HG03103 (cell line): ENCODE results near the gene NRCAM.
A peak's percentile ranks its signal among the peaks of the same experiment; 100 is the strongest.
"Not testable (repeated sequence)": the region's sequence is repeated elsewhere in the genome, so short reads cannot be mapped to it uniquely, and the experiment has no call there.

ENCODE experiments used
- ATAC-seq: cut with Tn5 transposase; IDR thresholded peaks from one replicate; pipeline ENCODE4 v1.9.1; 2021; ENCODE audit warnings: low read depth; ENCODE audit not compliant: unreplicated experiment

The NRCAM gene

GRCh38 chr7:108259447-108259846, 196.8 kb downstream of the NRCAM start:
- not testable (repeated sequence) for ATAC-seq

GRCh38 chr7:108257954-108258353, 198.3 kb downstream of the NRCAM start:
- ATAC-seq, result no peak

GRCh38 chr7:108254259-108254658, 202.0 kb downstream of the NRCAM start:
- no peak for ATAC-seq

GRCh38 chr7:108253275-108254044, 202.8 kb downstream of the NRCAM start:
- ATAC-seq, result no peak

GRCh38 chr7:108252177-108252576, 204.1 kb downstream of the NRCAM start:
- ATAC-seq, result no peak

GRCh38 chr7:108251700-108252099, 204.5 kb downstream of the NRCAM start:
- no peak for ATAC-seq

- no peak for ATAC-seq
These were observed 206.8 kb downstream of the NRCAM start for GRCh38 chr7:108249453-108249852.

- ATAC-seq, result no peak
These were observed 207.4 kb downstream of the NRCAM start for GRCh38 chr7:108248821-108249220.

GRCh38 chr7:108248418-108248817, 207.8 kb downstream of the NRCAM start:
- no peak for ATAC-seq

GRCh38 chr7:108247614-108248013, 208.6 kb downstream of the NRCAM start:
- ATAC-seq, result no peak

GRCh38 chr7:108246227-108246837, 209.9 kb downstream of the NRCAM start:
- ATAC-seq, result peak; percentile 76

- no peak for ATAC-seq
These were observed 210.6 kb downstream of the NRCAM start for GRCh38 chr7:108245523-108246226.

- no peak for ATAC-seq
These were observed 212.1 kb downstream of the NRCAM start for GRCh38 chr7:108244110-108244509.

GRCh38 chr7:108239501-108240225, 216.6 kb downstream of the NRCAM start:
- no peak for ATAC-seq

- no peak for ATAC-seq
These were observed 219.4 kb downstream of the NRCAM start for GRCh38 chr7:108236681-108237415.

GRCh38 chr7:108235451-108236061, 220.7 kb downstream of the NRCAM start:
- ATAC-seq, result no peak

- no peak for ATAC-seq
These were observed 221.2 kb downstream of the NRCAM start for GRCh38 chr7:108234971-108235450.

- no peak for ATAC-seq
These were observed 222.0 kb downstream of the NRCAM start for GRCh38 chr7:108234281-108234680.

GRCh38 chr7:108232076-108232475, 224.2 kb downstream of the NRCAM start:
- ATAC-seq, result no peak

- no peak for ATAC-seq
These were observed 225.0 kb downstream of the NRCAM start for GRCh38 chr7:108231221-108231620.
